ENCODE results near the gene SLC22A14. TPM values are rescaled to one million over a fixed set of nuclear protein-coding genes. Genes with fewer than 3 reads are reported as not detected.

The SLC22A14 gene
- total and polyA plus RNA-seq, 4 donors = 0.17 TPM; not detected in 3

DNA sequence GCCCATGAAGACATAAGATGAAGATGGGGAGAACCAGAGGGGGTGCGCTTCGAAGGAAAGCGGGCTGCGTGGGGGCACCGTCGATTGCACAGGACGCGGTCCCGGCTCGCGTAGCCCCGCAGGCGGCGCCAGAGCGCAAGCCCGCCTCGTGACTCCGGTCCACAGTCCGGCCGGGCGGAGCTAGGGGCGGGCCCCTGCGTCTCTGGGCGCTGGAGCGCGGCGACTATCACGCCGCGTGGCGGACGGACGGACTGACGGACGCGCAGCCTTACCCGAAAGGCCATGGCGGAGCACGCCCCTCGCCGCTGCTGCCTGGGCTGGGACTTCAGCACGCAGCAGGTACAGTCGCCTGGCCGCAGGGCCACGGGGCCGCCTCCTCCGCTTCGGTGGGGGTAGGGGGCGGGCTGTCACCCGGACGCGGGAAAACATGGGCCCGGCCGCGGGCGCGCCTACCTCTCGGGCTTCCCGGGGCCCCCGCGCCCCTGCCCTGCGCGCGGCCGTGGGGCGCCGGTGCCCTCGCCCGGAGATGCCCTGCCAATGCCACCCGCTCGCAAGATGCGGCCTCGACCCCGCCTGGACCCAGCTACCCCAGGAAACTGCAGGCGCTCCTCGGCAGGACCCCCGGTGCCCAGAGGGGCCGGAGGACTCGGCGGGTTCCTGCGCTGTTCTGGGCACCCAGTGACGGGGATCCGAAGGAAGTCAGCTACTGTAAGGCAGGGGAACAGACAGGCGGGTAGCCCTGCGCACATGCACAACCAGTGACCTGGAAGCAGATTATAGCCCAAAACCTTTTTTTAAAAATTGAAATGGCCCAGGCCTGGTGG is 64.7 kb downstream of the SLC22A14 start, which contains the start of gene XYLB:
XYLB (plus strand) TSS at position 199 of the 824 bp plus-strand sequence; CDS start at position 283, 84 bp downstream.
- Histone ChIP-seq H3K9ac (ENCODE audit: low read depth in 1 of 2, low read length in 2 of 2) (peak within 1 kb of the TSS; percentile 56 to 90), H3K9me3 (ENCODE audit: control insufficient read depth in 4 of 4, low read length in 3 of 4) (no peaks in the 10 kb centered on the region), H3K27ac (ENCODE audit: low read depth in 1 of 2, low read length in 2 of 2) (peak within 1 kb of the TSS; percentile 91 to 92), H3K27me3 (ENCODE audit: control insufficient read depth in 4 of 4, insufficient read depth in 4 of 4, low read length in 3 of 4) (no peaks in the 10 kb centered on the region), H3K4me3 (ENCODE audit: low read depth in 1 of 3, low read length in 3 of 3) (peak within 1 kb of the TSS; percentile 92 to 96 (median 95)), H3K4me1 (ENCODE audit: control insufficient read depth in 4 of 4, insufficient read depth in 4 of 4, low read length in 3 of 4) (peaks cover 9 to 48% (median 32%) of the 10 kb centered on the region in 4 donors), H3K36me3 (ENCODE audit: control insufficient read depth in 4 of 4, insufficient read depth in 3 of 4, low read depth in 1 of 4, low read length in 3 of 4) (peaks cover 0 to 6% (median 0%) of the 10 kb centered on the region in 4 donors)
- DNase-seq (ENCODE audit: low spot score) = peak; percentile 87
- under 1% methylated on average over 85 of the region's 85 CpGs for whole genome bisulfite sequencing
- peak; percentile 75 to 80 for TF ChIP-seq HNF4A (conservative IDR thresholded peaks at IDR 0.05)
- TF ChIP-seq JUND (IDR thresholded peaks at IDR 0.05) = no peak
- peak; percentile 46 for TF ChIP-seq YY1 (IDR thresholded peaks at IDR 0.05)
- TF ChIP-seq EGR1 (IDR thresholded peaks at IDR 0.05; ENCODE audit: low read depth in 2 of 2) = no peak
- TF ChIP-seq TAF1 (conservative IDR thresholded peaks at IDR 0.05) = no peak
- TF ChIP-seq GABPA (IDR thresholded peaks at IDR 0.05 in 1 of 2, conservative IDR thresholded peaks at IDR 0.05 in 1 of 2) = no peak
- TF ChIP-seq RXRA (IDR thresholded peaks at IDR 0.05) = no peak
- TF ChIP-seq FOXA1 (IDR thresholded peaks at IDR 0.05) = peak; percentile 37
- TF ChIP-seq, protein P1, sequence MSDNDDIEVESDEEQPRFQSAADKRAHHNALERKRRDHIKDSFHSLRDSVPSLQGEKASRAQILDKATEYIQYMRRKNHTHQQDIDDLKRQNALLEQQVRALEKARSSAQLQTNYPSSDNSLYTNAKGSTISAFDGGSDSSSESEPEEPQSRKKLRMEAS (IDR thresholded peaks at IDR 0.05) = no peak
- TF ChIP-seq, protein P2, sequence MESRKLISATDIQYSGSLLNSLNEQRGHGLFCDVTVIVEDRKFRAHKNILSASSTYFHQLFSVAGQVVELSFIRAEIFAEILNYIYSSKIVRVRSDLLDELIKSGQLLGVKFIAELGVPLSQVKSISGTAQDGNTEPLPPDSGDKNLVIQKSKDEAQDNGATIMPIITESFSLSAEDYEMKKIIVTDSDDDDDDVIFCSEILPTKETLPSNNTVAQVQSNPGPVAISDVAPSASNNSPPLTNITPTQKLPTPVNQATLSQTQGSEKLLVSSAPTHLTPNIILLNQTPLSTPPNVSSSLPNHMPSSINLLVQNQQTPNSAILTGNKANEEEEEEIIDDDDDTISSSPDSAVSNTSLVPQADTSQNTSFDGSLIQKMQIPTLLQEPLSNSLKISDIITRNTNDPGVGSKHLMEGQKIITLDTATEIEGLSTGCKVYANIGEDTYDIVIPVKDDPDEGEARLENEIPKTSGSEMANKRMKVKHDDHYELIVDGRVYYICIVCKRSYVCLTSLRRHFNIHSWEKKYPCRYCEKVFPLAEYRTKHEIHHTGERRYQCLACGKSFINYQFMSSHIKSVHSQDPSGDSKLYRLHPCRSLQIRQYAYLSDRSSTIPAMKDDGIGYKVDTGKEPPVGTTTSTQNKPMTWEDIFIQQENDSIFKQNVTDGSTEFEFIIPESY (IDR thresholded peaks at IDR 0.05) = no peak
- TF ChIP-seq SP1 (IDR thresholded peaks at IDR 0.05) = peak; percentile 68
- TF ChIP-seq, protein P3, sequence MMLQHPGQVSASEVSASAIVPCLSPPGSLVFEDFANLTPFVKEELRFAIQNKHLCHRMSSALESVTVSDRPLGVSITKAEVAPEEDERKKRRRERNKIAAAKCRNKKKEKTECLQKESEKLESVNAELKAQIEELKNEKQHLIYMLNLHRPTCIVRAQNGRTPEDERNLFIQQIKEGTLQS (IDR thresholded peaks at IDR 0.05) = no peak
- TF ChIP-seq, protein P4, sequence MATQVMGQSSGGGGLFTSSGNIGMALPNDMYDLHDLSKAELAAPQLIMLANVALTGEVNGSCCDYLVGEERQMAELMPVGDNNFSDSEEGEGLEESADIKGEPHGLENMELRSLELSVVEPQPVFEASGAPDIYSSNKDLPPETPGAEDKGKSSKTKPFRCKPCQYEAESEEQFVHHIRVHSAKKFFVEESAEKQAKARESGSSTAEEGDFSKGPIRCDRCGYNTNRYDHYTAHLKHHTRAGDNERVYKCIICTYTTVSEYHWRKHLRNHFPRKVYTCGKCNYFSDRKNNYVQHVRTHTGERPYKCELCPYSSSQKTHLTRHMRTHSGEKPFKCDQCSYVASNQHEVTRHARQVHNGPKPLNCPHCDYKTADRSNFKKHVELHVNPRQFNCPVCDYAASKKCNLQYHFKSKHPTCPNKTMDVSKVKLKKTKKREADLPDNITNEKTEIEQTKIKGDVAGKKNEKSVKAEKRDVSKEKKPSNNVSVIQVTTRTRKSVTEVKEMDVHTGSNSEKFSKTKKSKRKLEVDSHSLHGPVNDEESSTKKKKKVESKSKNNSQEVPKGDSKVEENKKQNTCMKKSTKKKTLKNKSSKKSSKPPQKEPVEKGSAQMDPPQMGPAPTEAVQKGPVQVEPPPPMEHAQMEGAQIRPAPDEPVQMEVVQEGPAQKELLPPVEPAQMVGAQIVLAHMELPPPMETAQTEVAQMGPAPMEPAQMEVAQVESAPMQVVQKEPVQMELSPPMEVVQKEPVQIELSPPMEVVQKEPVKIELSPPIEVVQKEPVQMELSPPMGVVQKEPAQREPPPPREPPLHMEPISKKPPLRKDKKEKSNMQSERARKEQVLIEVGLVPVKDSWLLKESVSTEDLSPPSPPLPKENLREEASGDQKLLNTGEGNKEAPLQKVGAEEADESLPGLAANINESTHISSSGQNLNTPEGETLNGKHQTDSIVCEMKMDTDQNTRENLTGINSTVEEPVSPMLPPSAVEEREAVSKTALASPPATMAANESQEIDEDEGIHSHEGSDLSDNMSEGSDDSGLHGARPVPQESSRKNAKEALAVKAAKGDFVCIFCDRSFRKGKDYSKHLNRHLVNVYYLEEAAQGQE (IDR thresholded peaks at IDR 0.05) = peak; percentile 77
- no peak for TF ChIP-seq NR2F2 (IDR thresholded peaks at IDR 0.05)
- TF ChIP-seq, protein P5, sequence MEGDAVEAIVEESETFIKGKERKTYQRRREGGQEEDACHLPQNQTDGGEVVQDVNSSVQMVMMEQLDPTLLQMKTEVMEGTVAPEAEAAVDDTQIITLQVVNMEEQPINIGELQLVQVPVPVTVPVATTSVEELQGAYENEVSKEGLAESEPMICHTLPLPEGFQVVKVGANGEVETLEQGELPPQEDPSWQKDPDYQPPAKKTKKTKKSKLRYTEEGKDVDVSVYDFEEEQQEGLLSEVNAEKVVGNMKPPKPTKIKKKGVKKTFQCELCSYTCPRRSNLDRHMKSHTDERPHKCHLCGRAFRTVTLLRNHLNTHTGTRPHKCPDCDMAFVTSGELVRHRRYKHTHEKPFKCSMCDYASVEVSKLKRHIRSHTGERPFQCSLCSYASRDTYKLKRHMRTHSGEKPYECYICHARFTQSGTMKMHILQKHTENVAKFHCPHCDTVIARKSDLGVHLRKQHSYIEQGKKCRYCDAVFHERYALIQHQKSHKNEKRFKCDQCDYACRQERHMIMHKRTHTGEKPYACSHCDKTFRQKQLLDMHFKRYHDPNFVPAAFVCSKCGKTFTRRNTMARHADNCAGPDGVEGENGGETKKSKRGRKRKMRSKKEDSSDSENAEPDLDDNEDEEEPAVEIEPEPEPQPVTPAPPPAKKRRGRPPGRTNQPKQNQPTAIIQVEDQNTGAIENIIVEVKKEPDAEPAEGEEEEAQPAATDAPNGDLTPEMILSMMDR (IDR thresholded peaks at IDR 0.05; ENCODE audit: low read depth, low read length, missing input control) = peak; percentile 74
- peak; percentile 61 for TF ChIP-seq HNF4G (IDR thresholded peaks at IDR 0.05)
- TF ChIP-seq FOXA2 (IDR thresholded peaks at IDR 0.05) = no peak
- TF ChIP-seq RAD21 (IDR thresholded peaks at IDR 0.05) = peak; percentile 60 to 77

All from liver (tissue), 9 donors.